ENCODE results near the gene SLC25A24.
"Not testable (repeated sequence)": the region's sequence is repeated elsewhere in the genome, so short reads cannot be mapped to it uniquely, and the experiment has no call there.

SLC25A24 gene

GRCh38 chr1:108194051-108194450 lies 6.1 kb downstream of the SLC25A24 start:
- DNase-seq (ENCODE audit: low spot score): no peak

- no peak for DNase-seq (ENCODE audit: low spot score)
Measured at GRCh38 chr1:108193333-108193732, 6.8 kb downstream of the SLC25A24 start.

- DNase-seq (ENCODE audit: low spot score): no peak
Measured at GRCh38 chr1:108192581-108192980, 7.6 kb downstream of the SLC25A24 start.

GRCh38 chr1:108190686-108191416 lies 9.3 kb downstream of the SLC25A24 start:
- DNase-seq (ENCODE audit: low spot score): no peak

GRCh38 chr1:108190001-108190634 lies 10.0 kb downstream of the SLC25A24 start:
- no peak for DNase-seq (ENCODE audit: low spot score)

GRCh38 chr1:108188801-108189200 lies 11.3 kb downstream of the SLC25A24 start:
- DNase-seq (ENCODE audit: low spot score): no peak

- no peak for DNase-seq (ENCODE audit: low spot score)
Measured at GRCh38 chr1:108182959-108183700, 17.0 kb downstream of the SLC25A24 start.

- no peak for DNase-seq (ENCODE audit: low spot score)
Measured at GRCh38 chr1:108179018-108179417, 21.1 kb downstream of the SLC25A24 start.

- not testable (repeated sequence) for DNase-seq (ENCODE audit: low spot score)
Measured at GRCh38 chr1:108162409-108162808, 37.7 kb downstream of the SLC25A24 start.

GRCh38 chr1:108159951-108160350 lies 40.2 kb downstream of the SLC25A24 start:
- not testable (repeated sequence) for DNase-seq (ENCODE audit: low spot score)

GRCh38 chr1:108158893-108159453 lies 41.2 kb downstream of the SLC25A24 start:
- DNase-seq (ENCODE audit: low spot score): no peak

- no peak for DNase-seq (ENCODE audit: low spot score)
Measured at GRCh38 chr1:108154314-108154713, 45.8 kb downstream of the SLC25A24 start.

GRCh38 chr1:108152782-108153222 lies 47.3 kb downstream of the SLC25A24 start:
- no peak for DNase-seq (ENCODE audit: low spot score)

GRCh38 chr1:108151548-108151947 lies 48.6 kb downstream of the SLC25A24 start:
- DNase-seq (ENCODE audit: low spot score): no peak

GRCh38 chr1:108149796-108150467 lies 50.2 kb downstream of the SLC25A24 start:
- no peak for DNase-seq (ENCODE audit: low spot score)

GRCh38 chr1:108144569-108144968 lies 55.6 kb downstream of the SLC25A24 start:
- not testable (repeated sequence) for DNase-seq (ENCODE audit: low spot score)

GRCh38 chr1:108142773-108143394 lies 57.3 kb downstream of the SLC25A24 start:
- DNase-seq (ENCODE audit: low spot score): no peak

- no peak for DNase-seq (ENCODE audit: low spot score)
Measured at GRCh38 chr1:108142258-108142657, 57.9 kb downstream of the SLC25A24 start.

- no peak for DNase-seq (ENCODE audit: low spot score)
Measured at GRCh38 chr1:108141621-108142020, 58.5 kb downstream of the SLC25A24 start.

- DNase-seq (ENCODE audit: low spot score): no peak
Measured at GRCh38 chr1:108140936-108141335, 59.2 kb downstream of the SLC25A24 start.

GRCh38 chr1:108140177-108140576 lies 60.0 kb downstream of the SLC25A24 start:
- no peak for DNase-seq (ENCODE audit: low spot score)

All from hematopoietic multipotent progenitor cell treated with erythropoietin and hydrocortisone succinate and interleukin-3 and kit ligand, for 15 days (in vitro differentiated cells).